WTC11 (cell line): ENCODE measurements around the gene SLC7A14. TPM values are rescaled to one million over a fixed set of nuclear protein-coding genes. Genes with fewer than 3 reads are reported as not detected.

Source experiments
- ATAC-seq: fragments of 200-7000 bp; cut with Tn5 transposase; 2 replicates; pipeline ENCODE4 v1.10.0; 2021; ENCODE audit warnings: mild to moderate bottlenecking, moderate library complexity
- CTCF ChIA-PET: fragments of 300-600 bp; sonication (Branson Sonifier 250); formaldehyde crosslinking; loops from one replicate; lab custom pipeline; 2021; ENCODE audit warnings: antibody characterized with exemption; lab: Charles Lee
- POLR2A ChIA-PET: fragments of 350-600 bp; sonication (Branson Sonifier 250); formaldehyde crosslinking; loops from one replicate; lab custom pipeline; 2021; ENCODE audit warnings: antibody characterized with exemption; lab: Charles Lee
- DNase-seq: peaks from one replicate; pipeline ENCODE4 v3.0.0; 2021; ENCODE audit warnings: low spot score
- H3K27ac Mint-ChIP-seq: 2 replicates; pipeline ENCODE4 v1.8.0; 2021; ENCODE audit warnings: mixed read lengths
- H3K27me3 Mint-ChIP-seq: 2 replicates; pipeline ENCODE4 v1.8.0; 2021; ENCODE audit warnings: low read depth, mild to moderate bottlenecking, moderate library complexity, mixed read lengths
- H3K36me3 Mint-ChIP-seq: 2 replicates; pipeline ENCODE4 v1.8.0; 2021; ENCODE audit warnings: mixed read lengths
- H3K4me1 Mint-ChIP-seq: 2 replicates; pipeline ENCODE4 v1.8.0; 2022; ENCODE audit warnings: mixed read lengths
- H3K4me3 Mint-ChIP-seq: 2 replicates; pipeline ENCODE4 v1.8.0; 2021; ENCODE audit warnings: mild to moderate bottlenecking, moderate library complexity, mixed read lengths
- H3K9me3 Mint-ChIP-seq: 2 replicates; pipeline ENCODE4 v1.8.0; 2021; ENCODE audit warnings: mixed read lengths
- AFF4 ChIP-seq: sonication (generic); formaldehyde crosslinking; IDR thresholded peaks from 2 replicates; pipeline ENCODE4 v1.8.1; 2023; ENCODE audit warnings: mild to moderate bottlenecking, missing genetic modification reagents, borderline replicate concordance
- ATF2 ChIP-seq: sonication (generic); formaldehyde crosslinking; IDR thresholded peaks from 2 replicates; pipeline ENCODE4 v1.8.1; 2022; ENCODE audit warnings: low read depth, missing genetic modification reagents, borderline replicate concordance
- E2F5 ChIP-seq: sonication (generic); formaldehyde crosslinking; IDR thresholded peaks from 2 replicates; pipeline ENCODE4 v1.8.1; 2022; ENCODE audit warnings: mild to moderate bottlenecking, moderate library complexity, missing genetic modification reagents
- FOXK1 ChIP-seq: sonication (generic); formaldehyde crosslinking; IDR thresholded peaks from 2 replicates; pipeline ENCODE4 v1.8.0; 2022; ENCODE audit warnings: mild to moderate bottlenecking, moderate library complexity, missing genetic modification reagents
- FOXP1 ChIP-seq: sonication (generic); formaldehyde crosslinking; IDR thresholded peaks from 2 replicates; pipeline ENCODE4 v1.8.0; 2022; ENCODE audit warnings: missing genetic modification reagents, mild to moderate bottlenecking, moderate library complexity, borderline replicate concordance
- NFATC4 ChIP-seq: fragments of 250-450 bp; sonication (Bioruptor Pico); IDR thresholded peaks from 2 replicates; pipeline ENCODE4 v1.9.0; 2021; ENCODE audit warnings: mild to moderate bottlenecking
- PREB ChIP-seq: sonication (generic); formaldehyde crosslinking; IDR thresholded peaks from 2 replicates; pipeline ENCODE4 v1.8.1; 2022; ENCODE audit warnings: mild to moderate bottlenecking, missing genetic modification reagents, moderate library complexity, borderline replicate concordance
- SOX15 ChIP-seq: fragments of 250-450 bp; sonication (Bioruptor Pico); IDR thresholded peaks from 2 replicates; pipeline ENCODE4 v1.9.0; 2021; ENCODE audit warnings: mild to moderate bottlenecking
- SP1 ChIP-seq: sonication (generic); formaldehyde crosslinking; conservative IDR thresholded peaks from 2 replicates; pipeline ENCODE4 v1.8.1; 2022; ENCODE audit warnings: missing genetic modification reagents
- ZMAT4 ChIP-seq: fragments of 250-450 bp; sonication (Bioruptor Pico); IDR thresholded peaks from 2 replicates; pipeline ENCODE4 v1.9.0; 2021; ENCODE audit warnings: mild to moderate bottlenecking
- ZNF121 ChIP-seq: sonication (generic); formaldehyde crosslinking; IDR thresholded peaks from 2 replicates; pipeline ENCODE4 v1.8.0; 2023; ENCODE audit warnings: missing genetic modification reagents
- ZNF219 ChIP-seq: sonication (generic); formaldehyde crosslinking; IDR thresholded peaks from 2 replicates; pipeline ENCODE4 v1.8.0; 2023; ENCODE audit warnings: missing genetic modification reagents, mild to moderate bottlenecking, borderline replicate concordance
- ZNF396 ChIP-seq: fragments of 250-450 bp; sonication (Bioruptor Pico); IDR thresholded peaks from 2 replicates; pipeline ENCODE4 v1.8.0; 2021; ENCODE audit warnings: mild to moderate bottlenecking, moderate library complexity, borderline replicate concordance
- ZNF532 ChIP-seq: fragments of 250-450 bp; sonication (Bioruptor Pico); IDR thresholded peaks from 2 replicates; pipeline ENCODE4 v1.9.0; 2021; ENCODE audit warnings: mild to moderate bottlenecking, borderline replicate concordance
- ZNF671 ChIP-seq: fragments of 250-450 bp; sonication (Bioruptor Pico); IDR thresholded peaks from 2 replicates; pipeline ENCODE4 v1.8.0; 2021; ENCODE audit warnings: mild to moderate bottlenecking
- total RNA-seq: library from RNA; stranded (reverse); gene quantifications from 3 replicates; pipeline ENCODE4 v1.2.3, GENCODE V29; 2021

SLC7A14 gene
- total RNA-seq, 1 experiment from 2014 or later = 0.68 TPM

GRCh38 chr3:170476291-170476690 lies 109.6 kb downstream of the SLC7A14 start (continued):
- no peak for TF ChIP-seq E2F5 (CRISPR knock-in tag)
- no peak for TF ChIP-seq ZNF396
- TF ChIP-seq NFATC4 = no peak
- TF ChIP-seq ATF2 (CRISPR knock-in tag) = no peak
- TF ChIP-seq SOX15 (CRISPR knock-in tag) = no peak
- TF ChIP-seq, all 79 proteins: peak for 0

GRCh38 chr3:170475092-170475685 lies 110.7 kb downstream of the SLC7A14 start:
- Mint-ChIP-seq H3K9me3 (peaks cover 4% of the 10 kb centered on the region; the same call in 1 of the 2 replicates), H3K4me1 (peaks cover 25% of the 10 kb centered on the region), H3K36me3 (no peaks in the 10 kb centered on the region), H3K27me3 (no peaks in the 10 kb centered on the region), H3K27ac (no peak overlapping the region), H3K4me3 (no peak overlapping the region)
- ATAC-seq = no peak
- TF ChIP-seq AFF4 (no peak), PREB (CRISPR knock-in tag) (no peak)
- ChIA-PET POLR2A (no interaction called here), CTCF (no interaction called here)
- no peak for DNase-seq

GRCh38 chr3:170473358-170473757 lies 112.5 kb downstream of the SLC7A14 start:
- Mint-ChIP-seq H3K4me1 (peaks cover 30% of the 10 kb centered on the region), H3K9me3 (no peaks in the 10 kb centered on the region), H3K27ac (no peak overlapping the region), H3K36me3 (no peaks in the 10 kb centered on the region), H3K27me3 (no peaks in the 10 kb centered on the region), H3K4me3 (no peak overlapping the region)
- CTCF ChIA-PET = interaction anchor here (0.6 kb wide), 1 partner anchor 478 kb away, joined by 3 read pairs; no protein-coding TSS in a partner anchor
- no peak for DNase-seq
- peak; percentile 41; the same call in 1 of the 2 replicates for ATAC-seq
- TF ChIP-seq FOXP1 (CRISPR knock-in tag) (no peak), ZNF121 (no peak), ZNF532 (CRISPR knock-in tag) (no peak), ZNF671 (CRISPR knock-in tag) (no peak), ZNF219 (CRISPR knock-in tag) (no peak), FOXK1 (CRISPR knock-in tag) (no peak), ZMAT4 (CRISPR knock-in tag) (no peak), SP1 (CRISPR knock-in tag) (no peak)
- POLR2A ChIA-PET = no interaction called here
